Activated CD8-positive, alpha-beta T cell treated with anti-CD3 and anti-CD28 coated beads for 36 hours (primary cell): ENCODE measurements around the gene TTC29. TPM values are rescaled to one million over a fixed set of nuclear protein-coding genes. Genes with fewer than 3 reads are reported as not detected.
"Not testable (repeated sequence)": the region's sequence is repeated elsewhere in the genome, so short reads cannot be mapped to it uniquely, and the experiment has no call there.

Source experiments
- ATAC-seq: fragments of 200-7000 bp; cut with Tn5 transposase; one replicate; pipeline ENCODE4 v1.10.0; 2021; ENCODE audit warnings: mild to moderate bottlenecking, moderate library complexity
- CTCF ChIA-PET: fragments of 350-600 bp; sonication (Branson Sonifier 250); formaldehyde crosslinking; loops from one replicate; lab custom pipeline; 2021; ENCODE audit warnings: antibody characterized with exemption; lab: Charles Lee
- POLR2A ChIA-PET: fragments of 350-600 bp; sonication (Branson Sonifier 250); formaldehyde crosslinking; loops from one replicate; lab custom pipeline; 2021; ENCODE audit warnings: antibody characterized with exemption; lab: Charles Lee
- DNase-seq: peaks from one replicate; pipeline ENCODE4 v3.0.0-alpha.2; 2020
- H3K27ac Mint-ChIP-seq: one replicate; pipeline ENCODE4 v1.8.0; 2021; ENCODE audit warnings: mild to moderate bottlenecking, mixed read lengths
- H3K27me3 Mint-ChIP-seq: one replicate; pipeline ENCODE4 v1.8.0; 2021; ENCODE audit warnings: mixed read lengths
- H3K36me3 Mint-ChIP-seq: one replicate; pipeline ENCODE4 v1.8.0; 2021; ENCODE audit warnings: low read depth, mixed read lengths
- H3K4me1 Mint-ChIP-seq: one replicate; pipeline ENCODE4 v1.8.0; 2021; ENCODE audit warnings: low read depth, mixed read lengths
- H3K4me3 Mint-ChIP-seq: one replicate; pipeline ENCODE4 v1.8.0; 2021; ENCODE audit warnings: mild to moderate bottlenecking, moderate library complexity, mixed read lengths
- H3K9me3 Mint-ChIP-seq: one replicate; pipeline ENCODE4 v1.8.0; 2021; ENCODE audit warnings: mixed read lengths
- intact Hi-C: fragments of 100-400 bp; cut with micrococcal nuclease; formaldehyde crosslinking; loops from one replicate; pipeline ENCODE4 v1.10.0; 2022
- total RNA-seq, 2 experiments: library from RNA; stranded (reverse); gene quantifications; one replicate each; pipeline ENCODE4 v1.2.3, GENCODE V29; 2021
- TF ChIP-seq, protein P1 (sequence below): fragments of 200-600 bp; IDR thresholded peaks from one replicate; pipeline ENCODE4 v1.8.0; 2022; ENCODE audit warnings: antibody characterized with exemption, mild to moderate bottlenecking

TTC29 gene
- total RNA-seq, 2 experiments from 2014 or later: not detected

DNA sequence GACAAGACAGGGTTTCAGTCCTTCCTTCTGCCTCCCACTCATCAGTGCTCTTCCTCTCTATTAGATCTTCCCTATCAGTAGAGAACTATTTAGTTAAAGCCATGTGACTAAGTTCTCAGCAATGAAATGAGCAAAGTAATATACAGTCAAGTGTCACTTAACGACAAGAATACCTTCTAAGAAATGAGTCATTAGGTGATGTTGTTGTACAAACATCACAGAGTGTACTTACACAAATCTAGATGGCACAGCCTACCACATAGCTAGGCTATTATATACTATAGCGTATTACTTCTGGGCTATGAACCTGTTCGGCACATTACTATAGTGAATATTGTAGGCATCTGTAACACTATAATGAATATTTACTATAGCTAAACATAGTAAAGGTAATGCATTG lies 235.7 kb downstream of the TTC29 start:
- H3K27me3 Mint-ChIP-seq: peaks cover 2% of the 10 kb centered on the region
- POLR2A ChIA-PET: no interaction called here
- ATAC-seq (no peak), DNase-seq (no peak)
- no peak overlapping the region for H3K27ac Mint-ChIP-seq
- H3K36me3 Mint-ChIP-seq: no peaks in the 10 kb centered on the region
- TF ChIP-seq, protein P1, sequence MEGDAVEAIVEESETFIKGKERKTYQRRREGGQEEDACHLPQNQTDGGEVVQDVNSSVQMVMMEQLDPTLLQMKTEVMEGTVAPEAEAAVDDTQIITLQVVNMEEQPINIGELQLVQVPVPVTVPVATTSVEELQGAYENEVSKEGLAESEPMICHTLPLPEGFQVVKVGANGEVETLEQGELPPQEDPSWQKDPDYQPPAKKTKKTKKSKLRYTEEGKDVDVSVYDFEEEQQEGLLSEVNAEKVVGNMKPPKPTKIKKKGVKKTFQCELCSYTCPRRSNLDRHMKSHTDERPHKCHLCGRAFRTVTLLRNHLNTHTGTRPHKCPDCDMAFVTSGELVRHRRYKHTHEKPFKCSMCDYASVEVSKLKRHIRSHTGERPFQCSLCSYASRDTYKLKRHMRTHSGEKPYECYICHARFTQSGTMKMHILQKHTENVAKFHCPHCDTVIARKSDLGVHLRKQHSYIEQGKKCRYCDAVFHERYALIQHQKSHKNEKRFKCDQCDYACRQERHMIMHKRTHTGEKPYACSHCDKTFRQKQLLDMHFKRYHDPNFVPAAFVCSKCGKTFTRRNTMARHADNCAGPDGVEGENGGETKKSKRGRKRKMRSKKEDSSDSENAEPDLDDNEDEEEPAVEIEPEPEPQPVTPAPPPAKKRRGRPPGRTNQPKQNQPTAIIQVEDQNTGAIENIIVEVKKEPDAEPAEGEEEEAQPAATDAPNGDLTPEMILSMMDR: no peak
- intact Hi-C loops: no loop called here
- CTCF ChIA-PET: no interaction called here
- H3K9me3 Mint-ChIP-seq: peaks cover 1% of the 10 kb centered on the region
- no peak overlapping the region for H3K4me3 Mint-ChIP-seq
- no peaks in the 10 kb centered on the region for H3K4me1 Mint-ChIP-seq

GRCh38 chr4:146699910-146700309 lies 245.8 kb downstream of the TTC29 start:
- no peaks in the 10 kb centered on the region for H3K36me3 Mint-ChIP-seq
- no peak overlapping the region for H3K4me3 Mint-ChIP-seq
- H3K27ac Mint-ChIP-seq: no peak overlapping the region
- ATAC-seq: no peak
- ChIA-PET POLR2A (no interaction called here), CTCF (no interaction called here)
- no peak for DNase-seq
- peaks cover under 1% of the 10 kb centered on the region for H3K27me3 Mint-ChIP-seq
- H3K4me1 Mint-ChIP-seq: no peaks in the 10 kb centered on the region
- intact Hi-C loops: no loop called here
- TF ChIP-seq, protein P1: no peak
- H3K9me3 Mint-ChIP-seq: peaks cover 1% of the 10 kb centered on the region

- Mint-ChIP-seq H3K27me3 (no peaks in the 10 kb centered on the region), H3K4me3 (no peak overlapping the region), H3K4me1 (no peaks in the 10 kb centered on the region), H3K27ac (no peak overlapping the region), H3K9me3 (no peaks in the 10 kb centered on the region), H3K36me3 (no peaks in the 10 kb centered on the region)
- intact Hi-C loops: no loop called here
- ChIA-PET POLR2A (no interaction called here), CTCF (no interaction called here)
- TF ChIP-seq, protein P1: no peak
- ATAC-seq (no peak), DNase-seq (no peak)
These were observed 270.7 kb downstream of the TTC29 start for GRCh38 chr4:146674829-146675570.

DNA sequence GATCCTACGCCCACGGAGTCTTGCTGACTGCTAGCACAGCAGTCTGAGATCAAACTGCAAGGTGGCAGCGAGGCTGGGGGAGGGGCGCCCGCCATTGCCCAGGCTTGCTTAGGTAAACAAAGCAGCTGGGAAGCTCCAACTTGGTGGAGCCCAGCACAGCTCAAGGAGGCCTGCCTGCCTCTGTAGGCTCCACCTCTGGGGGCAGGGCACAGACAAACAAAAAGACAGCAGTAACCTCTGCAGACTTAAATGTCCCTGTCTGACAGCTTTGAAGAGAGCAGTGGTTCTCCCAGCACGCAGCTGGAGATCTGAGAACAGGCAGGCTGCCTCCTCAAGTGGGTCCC lies 281.7 kb downstream of the TTC29 start:
- H3K4me1 Mint-ChIP-seq, H3K9me3 Mint-ChIP-seq, H3K27me3 Mint-ChIP-seq, H3K36me3 Mint-ChIP-seq, H3K27ac Mint-ChIP-seq, ATAC-seq, H3K4me3 Mint-ChIP-seq, DNase-seq, POLR2A ChIA-PET, CTCF ChIA-PET, intact Hi-C loops: not testable (repeated sequence)

DNA sequence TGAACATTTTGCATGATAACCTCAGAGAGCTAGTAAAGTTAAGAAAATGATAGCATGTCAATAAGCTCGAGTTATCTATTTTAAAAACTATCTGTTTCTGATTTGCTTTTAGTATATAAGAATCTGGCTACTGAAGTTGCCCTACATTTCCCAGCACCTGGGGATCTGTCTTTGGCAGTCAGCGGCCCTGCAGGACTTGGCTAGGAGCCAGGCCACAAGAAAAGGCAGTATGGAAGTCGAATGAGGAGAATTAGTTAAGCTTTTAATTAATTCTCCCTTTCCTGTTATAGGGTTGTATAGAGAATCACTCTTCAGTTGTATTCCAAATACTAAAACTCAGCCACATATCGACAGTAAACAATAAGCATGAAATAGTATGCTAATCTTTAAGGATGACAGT lies 284.3 kb downstream of the TTC29 start:
- DNase-seq (no peak), ATAC-seq (no peak)
- Mint-ChIP-seq H3K27me3 (peaks cover 19% of the 10 kb centered on the region), H3K36me3 (no peaks in the 10 kb centered on the region), H3K4me1 (no peaks in the 10 kb centered on the region), H3K27ac (no peak overlapping the region), H3K9me3 (peaks cover 3% of the 10 kb centered on the region), H3K4me3 (no peak overlapping the region)
- TF ChIP-seq, protein P1: no peak
- intact Hi-C loops: no loop called here
- ChIA-PET CTCF (no interaction called here), POLR2A (no interaction called here)
